Measurements from ENCODE around the gene FN1.

DNA sequence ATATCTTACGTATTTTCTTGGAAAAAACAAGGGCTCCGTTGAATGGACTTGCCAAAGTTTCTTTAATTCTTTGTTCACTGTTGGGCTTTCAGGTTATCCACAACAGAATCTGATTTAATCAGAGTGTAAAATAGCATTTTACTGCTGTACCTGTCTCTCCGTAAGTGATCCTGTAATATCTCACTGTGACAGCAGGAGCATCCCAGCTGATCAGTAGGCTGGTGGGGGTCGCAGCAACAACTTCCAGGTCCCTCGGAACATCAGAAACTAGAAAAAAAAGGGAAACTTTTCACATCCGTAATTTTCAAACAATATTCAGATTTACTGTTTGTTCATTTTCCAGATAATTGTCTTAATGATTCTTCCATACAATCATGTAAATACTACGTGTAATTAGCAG lies 51.2 kb downstream of the FN1 start:
- no peak for TF ChIP-seq CTCF (conservative IDR thresholded peaks at IDR 0.05 in 1 of 2, IDR thresholded peaks at IDR 0.05 in 1 of 2; ENCODE audit: low read depth in 1 of 2, low read length in 2 of 2)
- no peak for TF ChIP-seq EZH2 (IDR thresholded peaks at IDR 0.05; ENCODE audit: low read length, missing control alignments)
